HepG2 (cell line): Measurements from ENCODE around the gene MAN2A2. TPM values are rescaled to one million over a fixed set of nuclear protein-coding genes. Genes with fewer than 3 reads are reported as not detected.

ENCODE experiments used
- AGO1 ChIP-seq: fragments of 200-400 bp; formaldehyde crosslinking; IDR thresholded peaks from 2 replicates; pipeline ENCODE4 v1.6.1; 2017; ENCODE audit warnings: mild to moderate bottlenecking, low read depth, low read length, moderate library complexity; ENCODE audit not compliant: poor library complexity, severe bottlenecking
- HMGXB4 ChIP-seq, 2 experiments: sonication (generic) in 1 of 2; formaldehyde crosslinking in 1 of 2; IDR thresholded peaks; 2 replicates each; pipeline versions ENCODE4 v1.4.0 to v1.6.1; 2018 to 2020; ENCODE audit warnings: missing genetic modification reagents in 2 of 2, borderline replicate concordance in 1 of 2, low read depth in 1 of 2, mild to moderate bottlenecking in 1 of 2, missing biosample characterization in 1 of 2
- HNF1A ChIP-seq, 2 experiments: sonication (generic) in 1 of 2; formaldehyde crosslinking in 1 of 2; IDR thresholded peaks; 2 replicates each; pipeline versions ENCODE4 v1.4.0 to v1.6.1; 2016 to 2020; ENCODE audit warnings: borderline replicate concordance in 1 of 2, low read depth in 1 of 2, mild to moderate bottlenecking in 1 of 2, missing genetic modification reagents in 1 of 2
- HNF4A ChIP-seq: sonication (generic); formaldehyde crosslinking; IDR thresholded peaks from 2 replicates; pipeline ENCODE4 v1.4.0; 2020; ENCODE audit warnings: missing genetic modification reagents
- JDP2 ChIP-seq: sonication (generic); formaldehyde crosslinking; IDR thresholded peaks from 2 replicates; pipeline ENCODE4 v1.8.1; 2022; ENCODE audit warnings: missing genetic modification reagents, borderline replicate concordance
- KDM2A ChIP-seq: sonication (generic); formaldehyde crosslinking; IDR thresholded peaks from 2 replicates; pipeline ENCODE4 v1.4.0; 2020; ENCODE audit warnings: low read depth, missing genetic modification reagents, borderline replicate concordance
- MTA3 ChIP-seq: sonication (generic); formaldehyde crosslinking; IDR thresholded peaks from 2 replicates; pipeline ENCODE4 v1.4.0; 2020; ENCODE audit warnings: missing genetic modification reagents
- POLR2A ChIP-seq, 2 experiments: IDR thresholded peaks; 2 replicates each; pipeline ENCODE4 v1.6.1; 2011; ENCODE audit warnings: low read depth in 2 of 2, low read length in 2 of 2, mild to moderate bottlenecking in 1 of 2, moderate library complexity in 1 of 2; ENCODE audit not compliant: insufficient read depth in 1 of 2
- SIN3B ChIP-seq: fragments of 150-350 bp; IDR thresholded peaks from 2 replicates; pipeline ENCODE4 v1.6.1; 2014; ENCODE audit warnings: low read length
- TBL1XR1 ChIP-seq: fragments of 150-350 bp; IDR thresholded peaks from 2 replicates; pipeline ENCODE4 v1.6.1; 2014; ENCODE audit warnings: borderline replicate concordance, low read length; ENCODE audit not compliant: partially characterized antibody
- XBP1 ChIP-seq: sonication (generic); formaldehyde crosslinking; IDR thresholded peaks from 2 replicates; pipeline ENCODE4 v1.5.0; 2020; ENCODE audit warnings: missing genetic modification reagents
- ZGPAT ChIP-seq: IDR thresholded peaks from 2 replicates; pipeline ENCODE4 v1.6.1; 2016; ENCODE audit warnings: mild to moderate bottlenecking
- ZNF251 ChIP-seq: sonication (generic); formaldehyde crosslinking; IDR thresholded peaks from 2 replicates; pipeline ENCODE4 v1.9.0; 2021; ENCODE audit warnings: mild to moderate bottlenecking, missing genetic modification reagents
- ZNF276 ChIP-seq: sonication (generic); formaldehyde crosslinking; IDR thresholded peaks from 2 replicates; pipeline ENCODE4 v1.4.0; 2020; ENCODE audit warnings: mild to moderate bottlenecking, low read depth, missing genetic modification reagents
- ZNF451 ChIP-seq: sonication (generic); formaldehyde crosslinking; IDR thresholded peaks from 2 replicates; pipeline ENCODE4 v1.5.0; 2020; ENCODE audit warnings: mild to moderate bottlenecking, missing genetic modification reagents
- ZNF510 ChIP-seq: sonication (generic); formaldehyde crosslinking; IDR thresholded peaks from 2 replicates; pipeline ENCODE4 v1.4.0; 2020; ENCODE audit warnings: low read depth, mild to moderate bottlenecking, missing genetic modification reagents
- ZNF557 ChIP-seq: sonication (generic); formaldehyde crosslinking; IDR thresholded peaks from 2 replicates; pipeline ENCODE4 v1.4.0; 2020; ENCODE audit warnings: missing genetic modification reagents
- ZNF816 ChIP-seq: sonication (generic); formaldehyde crosslinking; IDR thresholded peaks from 2 replicates; pipeline ENCODE4 v1.8.0; 2022; ENCODE audit warnings: missing genetic modification reagents, mild to moderate bottlenecking, borderline replicate concordance
- polyA plus RNA-seq, 8 experiments: library from polyadenylated mRNA; depleted of rRNA in 3 of 8; stranded (reverse) in 7 of 8; unstranded in 1 of 8; fragments of >200 nt; fragmentation: Illumina TruSeq in 4 of 8; extraction: Trizol in 4 of 8; gene quantifications; 2 replicates each; pipeline versions ENCODE4 v1.2.1 to v1.2.3, GENCODE V29; 2011 to 2016; ENCODE audit warnings: low read depth in 4 of 8, missing spikeins in 1 of 8, mixed read lengths in 1 of 8; ENCODE audit not compliant: insufficient read depth in 1 of 8
- total RNA-seq, 5 experiments: library from RNA; depleted of rRNA; stranded (reverse); fragments of >200 nt; fragmentation: Illumina TruSeq; extraction: Trizol; gene quantifications; 2 replicates each; pipeline ENCODE4 v1.2.3, GENCODE V29; 2016; ENCODE audit warnings: low read depth in 1 of 5

The MAN2A2 gene
- total and polyA plus RNA-seq, 2 of the 13 experiments (the other 11 are each of a cell fraction or from before 2014, with no cell fraction given): 17.5 to 51.5 TPM

GRCh38 chr15:90902840-90903732 is at the start of gene MAN2A2 (continued):
- no peak for TF ChIP-seq ZNF816 (CRISPR knock-in tag)
- TF ChIP-seq HNF4A (CRISPR knock-in tag): no peak
- no peak; a peak in 1 of 4 replicates for TF ChIP-seq POLR2A (IDR thresholded peaks at IDR 0.05; ENCODE audit: insufficient read depth in 1 of 2, low read depth in 2 of 2, low read length in 2 of 2)
- no peak for TF ChIP-seq ZNF510 (CRISPR knock-in tag)
- TF ChIP-seq ZNF251 (CRISPR knock-in tag): no peak
- no peak for TF ChIP-seq ZNF557
- TF ChIP-seq JDP2: no peak
- TF ChIP-seq MTA3: no peak
- 0 out of 2 replicates have a peak, but pooled peaks have one; percentile 28 for TF ChIP-seq ZGPAT
- peak; percentile 60 for TF ChIP-seq KDM2A
- TF ChIP-seq SIN3B: no peak
- no peak for TF ChIP-seq XBP1 (CRISPR knock-in tag)
- no peak for TF ChIP-seq AGO1
- no peak for TF ChIP-seq HNF1A (IDR thresholded peaks at IDR 0.05; ENCODE audit: low read depth)
- TF ChIP-seq HNF1A (CRISPR knock-in tag; IDR thresholded peaks at IDR 0.05; ENCODE audit: borderline replicate concordance): no peak
- TF ChIP-seq ZNF451 (CRISPR knock-in tag): no peak
- no peak for TF ChIP-seq TBL1XR1
- TF ChIP-seq HMGXB4 (CRISPR knock-in tag; IDR thresholded peaks at IDR 0.05; ENCODE audit: borderline replicate concordance in 1 of 2, low read depth in 1 of 2): peak in 1 of 2 experiments; percentile 74; a peak in 2 of 4 replicates
- no peak for TF ChIP-seq ZNF276
